H1 (cell line): ENCODE results near the gene BCL6B. TPM values are rescaled to one million over a fixed set of nuclear protein-coding genes. Genes with fewer than 3 reads are reported as not detected.

ENCODE experiments used
- CTCF ChIA-PET: fragments of 300-600 bp; sonication (Branson Sonifier 250); formaldehyde crosslinking; loops from one replicate; lab custom pipeline; 2021; ENCODE audit not compliant: partially characterized antibody; lab: Charles Lee
- POLR2A ChIA-PET: fragments of 300-600 bp; sonication (Branson Sonifier 250); formaldehyde crosslinking; loops from one replicate; lab custom pipeline; 2021; ENCODE audit warnings: inconsistent platforms; ENCODE audit not compliant: partially characterized antibody; lab: Charles Lee
- DNase-seq, 2 experiments: peaks; one replicate each; pipeline versions ENCODE4 v3.0.0 to v3.0.0-alpha.2; 2010 to 2022; ENCODE audit warnings: low spot score in 2 of 2, low read depth in 1 of 2, mixed read lengths in 1 of 2
- FAIRE-seq: peaks from 2 replicates; lab custom pipeline; 2011; peaks lifted over from hg19 to GRCh38; lab: Jason Lieb, UNC
- H2AFZ ChIP-seq: 2 replicates; pipeline ENCODE4 v1.8.1; 2012; ENCODE audit warnings: low read length, inconsistent platforms
- H2AK5ac ChIP-seq: 2 replicates; pipeline ENCODE4 v1.6.1; 2013; ENCODE audit warnings: low read depth, low read length
- H2BK120ac ChIP-seq: replicated peaks from 2 replicates; pipeline ENCODE3; 2013; ENCODE audit warnings: low read depth, low read length, inconsistent platforms
- H2BK12ac ChIP-seq: 2 replicates; pipeline ENCODE4 v1.6.1; 2013; ENCODE audit warnings: low read depth, low read length
- H2BK15ac ChIP-seq: 2 replicates; pipeline ENCODE4 v1.6.1; 2013; ENCODE audit warnings: low read length
- H2BK20ac ChIP-seq: 2 replicates; pipeline ENCODE4 v1.6.1; 2013; ENCODE audit warnings: low read length
- H2BK5ac ChIP-seq: 2 replicates; pipeline ENCODE4 v1.6.1; 2013; ENCODE audit warnings: low read depth, low read length
- H3K14ac ChIP-seq: 2 replicates; pipeline ENCODE4 v1.6.1; 2013; ENCODE audit warnings: inconsistent platforms; ENCODE audit not compliant: insufficient read length
- H3K18ac ChIP-seq: 2 replicates; pipeline ENCODE4 v1.6.1; 2013; ENCODE audit warnings: low read length; ENCODE audit errors: extremely low read depth
- H3K23ac ChIP-seq: 2 replicates; pipeline ENCODE4 v1.6.1; 2013; ENCODE audit warnings: inconsistent platforms; ENCODE audit not compliant: insufficient read length
- H3K23me2 ChIP-seq: 2 replicates; pipeline ENCODE4 v1.6.1; 2013; ENCODE audit warnings: low read depth, low read length
- H3K27ac ChIP-seq: 2 replicates; pipeline ENCODE4 v1.6.1; 2011; ENCODE audit warnings: low read depth, low read length, inconsistent platforms
- H3K27me3 ChIP-seq, 4 experiments: replicated peaks in 1 of 4; 1 replicate in 1 of 4; 2 replicates in 3 of 4; pipeline versions ENCODE4 v1.6.1 to v1.8.1; 2011 to 2013; ENCODE audit warnings: low read length in 3 of 4, mild to moderate bottlenecking in 3 of 4, inconsistent platforms in 2 of 4, mixed read lengths in 2 of 4, moderate library complexity in 1 of 4; ENCODE audit not compliant: control insufficient read depth in 3 of 4, insufficient read depth in 3 of 4; ENCODE audit errors: extremely low read depth in 1 of 4
- H3K36me3 ChIP-seq, 4 experiments: 2 replicates each; pipeline versions ENCODE4 v1.6.1 to v1.8.1; 2011 to 2013; ENCODE audit warnings: mild to moderate bottlenecking in 4 of 4, low read length in 3 of 4, moderate library complexity in 2 of 4, control low read depth in 1 of 4, inconsistent platforms in 1 of 4; ENCODE audit not compliant: insufficient read depth in 4 of 4, control insufficient read depth in 2 of 4
- H3K4ac ChIP-seq: replicated peaks from 2 replicates; pipeline ENCODE3; 2013; ENCODE audit warnings: low read length, low read depth, mixed read lengths, inconsistent platforms; ENCODE audit not compliant: insufficient read length
- H3K4me1 ChIP-seq, 4 experiments: replicated peaks in 1 of 4; 1 replicate in 1 of 4; 2 replicates in 3 of 4; pipeline versions ENCODE4 v1.6.1 to v1.8.1; 2011 to 2013; ENCODE audit warnings: low read length in 3 of 4, inconsistent platforms in 2 of 4, mixed read lengths in 1 of 4; ENCODE audit not compliant: insufficient read depth in 4 of 4, control insufficient read depth in 3 of 4
- H3K4me2 ChIP-seq, 2 experiments: 2 replicates each; pipeline versions ENCODE4 v1.6.1 to v1.8.1; 2011 to 2013; ENCODE audit warnings: low read depth in 2 of 2, low read length in 2 of 2, control low read depth in 1 of 2, inconsistent platforms in 1 of 2, mild to moderate bottlenecking in 1 of 2; ENCODE audit not compliant: insufficient read depth in 1 of 2
- H3K4me3 ChIP-seq, 4 experiments: fragments of 200-600, 300-600 bp in 1 of 4; sonication (generic), shearing (Covaris generic), sonication (Bioruptor Twin) in 1 of 4; 2 replicates each; pipeline versions ENCODE4 v1.5.1 to v1.8.1; 2011 to 2016; ENCODE audit warnings: low read length in 4 of 4, low read depth in 3 of 4, control low read depth in 2 of 4, inconsistent platforms in 2 of 4, mild to moderate bottlenecking in 2 of 4, mixed read lengths in 1 of 4, moderate library complexity in 1 of 4; ENCODE audit not compliant: insufficient read depth in 2 of 4; ENCODE audit errors: extremely low read depth in 1 of 4
- H3K56ac ChIP-seq: replicated peaks from 2 replicates; pipeline ENCODE3; 2013; ENCODE audit warnings: low read depth, mild to moderate bottlenecking, mixed read lengths, low read length, inconsistent platforms; ENCODE audit not compliant: insufficient read length
- H3K79me1 ChIP-seq: 2 replicates; pipeline ENCODE4 v1.6.1; 2013; ENCODE audit warnings: low read depth, low read length, control low read depth
- H3K79me2 ChIP-seq, 2 experiments: 2 replicates each; pipeline versions ENCODE4 v1.6.1 to v1.8.1; 2012 to 2013; ENCODE audit warnings: low read length in 2 of 2, mild to moderate bottlenecking in 2 of 2, inconsistent platforms in 1 of 2; ENCODE audit not compliant: insufficient read depth in 2 of 2, control insufficient read depth in 1 of 2
- H3K9ac ChIP-seq, 4 experiments: replicated peaks in 1 of 4; 1 replicate in 1 of 4; 2 replicates in 3 of 4; pipeline versions ENCODE4 v1.6.1 to v1.8.1; 2011 to 2013; ENCODE audit warnings: low read depth in 3 of 4, low read length in 3 of 4, control low read depth in 2 of 4, mild to moderate bottlenecking in 2 of 4, moderate library complexity in 2 of 4, inconsistent platforms in 1 of 4; ENCODE audit errors: extremely low read depth in 1 of 4
- H3K9me3 ChIP-seq, 2 experiments: 2 replicates each; pipeline versions ENCODE4 v1.6.1 to v1.8.1; 2012 to 2013; ENCODE audit warnings: mild to moderate bottlenecking in 2 of 2, moderate library complexity in 2 of 2, control low read depth in 1 of 2, inconsistent platforms in 1 of 2, low read depth in 1 of 2, low read length in 1 of 2, mixed read lengths in 1 of 2; ENCODE audit not compliant: insufficient read depth in 2 of 2
- H4K20me1 ChIP-seq, 2 experiments: replicated peaks in 1 of 2; 2 replicates each; pipeline versions ENCODE3 to v1.8.1; 2011 to 2013; ENCODE audit warnings: inconsistent platforms in 2 of 2, low read length in 2 of 2, mild to moderate bottlenecking in 1 of 2; ENCODE audit not compliant: insufficient read depth in 2 of 2, control insufficient read depth in 1 of 2
- H4K5ac ChIP-seq: 2 replicates; pipeline ENCODE4 v1.6.1; 2013; ENCODE audit warnings: low read length, low read depth, mixed read lengths, inconsistent platforms; ENCODE audit not compliant: insufficient read length
- H4K8ac ChIP-seq: 2 replicates; pipeline ENCODE4 v1.8.0; 2013; ENCODE audit warnings: mild to moderate bottlenecking, moderate library complexity, low read length, inconsistent platforms; ENCODE audit not compliant: insufficient read depth; ENCODE audit errors: extremely low read depth
- H4K91ac ChIP-seq: replicated peaks from 2 replicates; pipeline ENCODE3; 2013; ENCODE audit warnings: low read length, mixed read lengths, inconsistent platforms; ENCODE audit not compliant: insufficient read length
- BACH1 ChIP-seq: IDR thresholded peaks from 2 replicates; pipeline ENCODE4 v1.6.1; 2012; ENCODE audit warnings: low read length, improper control_type of control experiment
- CREB1 ChIP-seq: IDR thresholded peaks from 2 replicates; pipeline ENCODE4 v1.6.1; 2012; ENCODE audit warnings: inconsistent platforms
- EZH2 ChIP-seq: fragments of 200-600 bp; sonication (generic); IDR thresholded peaks from 2 replicates; pipeline ENCODE4 v1.7.1; 2012; ENCODE audit warnings: low read depth, mild to moderate bottlenecking, moderate library complexity, low read length, inconsistent platforms; ENCODE audit not compliant: severe bottlenecking
- HDAC6 ChIP-seq: IDR thresholded peaks from one replicate; pipeline ENCODE4 v1.7.1; 2012; ENCODE audit warnings: low read depth, mild to moderate bottlenecking, inconsistent platforms, low read length, moderate library complexity
- SIRT6 ChIP-seq: IDR thresholded peaks from one replicate; pipeline ENCODE4 v1.7.1; 2012; ENCODE audit warnings: low read length, inconsistent platforms
- SP1 ChIP-seq: IDR thresholded peaks from 2 replicates; pipeline ENCODE4 v1.6.1; 2011; ENCODE audit warnings: low read depth, low read length
- TAF7 ChIP-seq: optimal IDR thresholded peaks from 2 replicates; pipeline ENCODE3; 2011; ENCODE audit warnings: low read depth, mild to moderate bottlenecking, inconsistent platforms, low read length, moderate library complexity, borderline replicate concordance
- TBP ChIP-seq: IDR thresholded peaks from 2 replicates; pipeline ENCODE4 v1.6.1; 2011; ENCODE audit warnings: low read depth, low read length, improper control_type of control experiment
- WGBS, 2 experiments: shearing (Covaris generic) in 1 of 2; methylation state at CpG; one replicate each; pipeline versions ENCODE4 v1.1.6 to v1.1.7; 2013 to 2015; ENCODE audit warnings: low lambda C conversion rate in 2 of 2, mixed read lengths in 2 of 2, inconsistent platforms in 1 of 2, low coverage in 1 of 2, missing lambda C conversion rate in 1 of 2; ENCODE audit not compliant: insufficient replicate concordance in 2 of 2, insufficient coverage in 1 of 2, insufficient read length in 1 of 2; ENCODE audit errors: extremely low coverage in 1 of 2, missing lambda C conversion rate in 1 of 2; 5-methylcytosine and 5-hydroxymethylcytosine counted together
- polyA plus RNA-seq, 7 experiments: library from polyadenylated mRNA; depleted of rRNA in 3 of 7; stranded (reverse) in 5 of 7; unstranded in 2 of 7; fragments of >200 nt in 5 of 7; fragments of 200-250 nt in 2 of 7; gene quantifications; 1 replicate in 5 of 7; 2 replicates in 1 of 7; 4 replicates in 1 of 7; pipeline versions ENCODE4 v1.2.1 to v1.2.3, GENCODE V29; 2011 to 2013; ENCODE audit warnings: missing spikeins in 2 of 7, mixed read lengths in 2 of 7
- total RNA-seq: library from RNA; stranded (reverse); fragmentation: NEBNext Ultra II Directional; extraction: Animal tissue kit (Norgen Biotek cat#: 25700); gene quantifications from 2 replicates; pipeline ENCODE4 v1.2.1, GENCODE V29; 2021

BCL6B gene
- total and polyA plus RNA-seq, 2 of the 8 experiments (the other 6 are each of a cell fraction or from before 2014, with no cell fraction given): 6.6 to 8.7 TPM

DNA sequence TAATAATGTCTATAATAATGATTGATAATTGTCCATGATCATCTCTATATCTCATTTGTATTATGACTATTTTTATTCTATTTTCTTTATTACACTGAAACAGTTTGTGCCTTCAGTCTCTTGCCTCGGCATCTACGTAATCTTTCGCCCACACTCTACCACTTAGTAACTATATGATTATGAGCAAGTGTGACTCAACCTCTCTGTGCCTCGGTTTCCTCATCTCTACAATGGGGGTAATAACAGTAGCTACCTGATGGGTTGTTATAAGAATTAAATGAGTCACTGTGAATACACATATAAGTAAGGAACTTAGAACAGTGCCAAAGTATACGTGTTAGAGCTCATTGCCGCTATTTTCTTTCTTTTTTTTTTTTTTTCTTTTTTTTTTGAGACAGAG is 24.7 kb downstream of the BCL6B start:
- no peak overlapping the region for H3K9ac ChIP-seq
- POLR2A ChIA-PET: no interaction called here
- peaks cover 0 to 5% of the 10 kb centered on the region in 2 experiments for H4K20me1 ChIP-seq
- no peaks in the 10 kb centered on the region for H3K79me2 ChIP-seq
- H2BK20ac ChIP-seq: no peak overlapping the region
- no peak overlapping the region for H2AFZ ChIP-seq
- no peak for FAIRE-seq
- H2BK5ac ChIP-seq: no peak overlapping the region
- no peak for TF ChIP-seq TBP
- no peak for TF ChIP-seq TAF7
- TF ChIP-seq BACH1: no peak
- TF ChIP-seq SIRT6: no peak
- TF ChIP-seq CREB1: no peak
- no peak for TF ChIP-seq SP1
- TF ChIP-seq EZH2: no peak
- no peak for TF ChIP-seq HDAC6
- no peak overlapping the region for H3K56ac ChIP-seq
- no peaks in the 10 kb centered on the region for H3K79me1 ChIP-seq
- no peak overlapping the region for H4K8ac ChIP-seq
- H3K36me3 ChIP-seq: no peaks in the 10 kb centered on the region
- no peak overlapping the region for H3K27ac ChIP-seq
- no peak overlapping the region for H4K5ac ChIP-seq
- no peak overlapping the region for H3K14ac ChIP-seq
- no peak overlapping the region for H2BK12ac ChIP-seq
- no peak overlapping the region for H3K4ac ChIP-seq
- DNase-seq: no peak
- H2BK120ac ChIP-seq: no peak overlapping the region
- 87% methylated on average over 6 of the region's 6 CpGs; no CpG with 5 or more reads in 1 of the 2 experiments for WGBS, 2 experiments
- H3K4me1 ChIP-seq: peaks cover 0 to 15% (median 9%) of the 10 kb centered on the region in 4 experiments; a peak in 5 of 7 replicates
- no peak overlapping the region for H2BK15ac ChIP-seq
- no peak overlapping the region for H3K18ac ChIP-seq
- H3K23me2 ChIP-seq: peaks cover 24% of the 10 kb centered on the region; the same call in 1 of the 2 replicates
- no peak overlapping the region for H3K23ac ChIP-seq
- peak overlapping the region in 1 of 2 experiments; percentile 97; a peak in 1 of 4 replicates for H3K4me2 ChIP-seq
- H2AK5ac ChIP-seq: no peak overlapping the region
- peaks cover 3 to 27% (median 24%) of the 10 kb centered on the region in 4 experiments for H3K27me3 ChIP-seq
- no peaks in the 10 kb centered on the region for H3K9me3 ChIP-seq
- no peak overlapping the region for H3K4me3 ChIP-seq
- no peak overlapping the region for H4K91ac ChIP-seq
- CTCF ChIA-PET: interaction anchor here (0.6 to 17.5 kb wide), 11 partner anchors 10 to 137 kb away, joined by 3 to 434 read pairs (median 5); partner anchors contain the start of gene ASGR1
